Small intestine (tissue), 7 donors: ENCODE results near the gene IGF2R. TPM values are rescaled to one million over a fixed set of nuclear protein-coding genes. Genes with fewer than 3 reads are reported as not detected.

Experiments used
- DNase-seq, 2 donors: peaks; one replicate each; pipeline versions ENCODE4 v3.0.0 to v3.0.0-alpha.2; 2013
- FAIRE-seq: peaks from 2 replicates; lab custom pipeline; 2012; peaks lifted over from hg19 to GRCh38; lab: Jason Lieb, UNC
- H3K27ac ChIP-seq, 3 donors: one replicate each; pipeline ENCODE4 v1.5.1; 2013; ENCODE audit warnings: low read length in 2 of 3, mild to moderate bottlenecking in 2 of 3, control low read depth in 1 of 3, inconsistent platforms in 1 of 3, low read depth in 1 of 3, moderate library complexity in 1 of 3
- H3K27me3 ChIP-seq, 3 donors: one replicate each; pipeline ENCODE4 v1.6.1; 2013; ENCODE audit warnings: low read length in 3 of 3, inconsistent platforms in 1 of 3; ENCODE audit not compliant: control insufficient read depth in 3 of 3, insufficient read depth in 3 of 3
- H3K36me3 ChIP-seq, 3 donors: one replicate each; pipeline ENCODE4 v1.6.1; 2013; ENCODE audit warnings: low read length in 3 of 3, inconsistent platforms in 1 of 3, low read depth in 1 of 3, mild to moderate bottlenecking in 1 of 3, moderate library complexity in 1 of 3; ENCODE audit not compliant: control insufficient read depth in 3 of 3, insufficient read depth in 2 of 3
- H3K4me1 ChIP-seq, 3 donors: one replicate each; pipeline ENCODE4 v1.6.1; 2013; ENCODE audit warnings: low read length in 2 of 3, inconsistent platforms in 1 of 3, low read depth in 1 of 3, mild to moderate bottlenecking in 1 of 3, moderate library complexity in 1 of 3; ENCODE audit not compliant: control insufficient read depth in 3 of 3, insufficient read depth in 2 of 3
- H3K4me3 ChIP-seq, 3 donors: one replicate each; pipeline ENCODE4 v1.5.1; 2013; ENCODE audit warnings: low read length in 3 of 3, control low read depth in 1 of 3, inconsistent platforms in 1 of 3, low read depth in 1 of 3, mild to moderate bottlenecking in 1 of 3, moderate library complexity in 1 of 3
- H3K9me3 ChIP-seq, 2 donors: one replicate each; pipeline ENCODE4 v1.6.1; 2013; ENCODE audit warnings: low read depth in 1 of 2, low read length in 1 of 2; ENCODE audit not compliant: control insufficient read depth in 2 of 2, insufficient read depth in 1 of 2
- WGBS, 3 donors: extraction: QIAGEN DNeasy Blood & Tissue Kit; methylation state at CpG; one replicate each; pipeline ENCODE4 v1.1.7; 2013; 5-methylcytosine and 5-hydroxymethylcytosine counted together
- polyA plus RNA-seq, 4 donors: library from polyadenylated mRNA; stranded (reverse) in 3 of 4; unstranded in 1 of 4; fragments of 200-250 nt in 3 of 4; fragments of 120-200 nt in 1 of 4; gene quantifications; one replicate each; pipeline versions ENCODE4 v1.2.1 to v1.2.3, GENCODE V29; 2013
- donor health status: healthy with polysubstance abuse.
- donor health status: control.
- donor health status: control.
- donor health status: Bipolar disorder and iron deficiency.
- donor health status: healthy.

Gene IGF2R
- polyA plus RNA-seq, 4 donors, result 4.9 to 111 (median 14.7) TPM

DNA sequence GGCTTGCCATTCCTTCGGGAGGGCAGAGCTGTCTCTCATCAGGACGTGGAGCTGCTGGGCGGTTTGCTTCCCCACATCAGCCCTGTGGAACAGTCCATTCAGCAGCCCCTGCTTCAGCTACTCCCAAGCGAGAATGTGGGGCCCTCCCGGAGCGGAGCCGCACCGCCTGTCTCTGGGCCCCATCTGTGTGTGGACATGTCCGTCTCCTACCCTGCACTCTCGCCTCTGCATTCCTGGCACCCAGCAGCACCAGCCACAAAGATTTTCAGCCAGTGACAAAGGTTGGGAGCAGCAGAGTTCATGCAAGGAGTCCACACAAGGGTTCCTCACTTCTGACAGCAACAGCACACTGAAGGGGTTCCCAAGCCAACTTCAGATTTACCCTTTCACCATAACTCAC, 123.7 kb downstream of the IGF2R start:
- no peak for FAIRE-seq
- peak in 1 of 2 donors; percentile 31 for DNase-seq
- H3K4me1 ChIP-seq, result peaks cover 0 to 34% (median 0%) of the 10 kb centered on the region in 3 donors
- H3K27ac ChIP-seq, result peak overlapping the region in 1 of 3 donors; percentile 30
- no peaks in the 10 kb centered on the region for H3K27me3 ChIP-seq
- H3K36me3 ChIP-seq, result peaks cover 27 to 78% (median 33%) of the 10 kb centered on the region in 3 donors
- 68 to 83% (median 74%) methylated on average over 10 of the region's 10 CpGs for WGBS, 3 donors
- H3K9me3 ChIP-seq, result no peaks in the 10 kb centered on the region
- no peak overlapping the region for H3K4me3 ChIP-seq

- no peak for DNase-seq
- Histone ChIP-seq H3K9me3 (no peaks in the 10 kb centered on the region), H3K27me3 (no peaks in the 10 kb centered on the region), H3K36me3 (peaks cover 27 to 78% (median 38%) of the 10 kb centered on the region in 3 donors), H3K4me3 (no peak overlapping the region), H3K27ac (no peak overlapping the region), H3K4me1 (peaks cover 0 to 34% (median 0%) of the 10 kb centered on the region in 3 donors)
- WGBS, 3 donors, result 63 to 84% (median 76%) methylated on average over 7 of the region's 7 CpGs
- FAIRE-seq, result no peak
These were observed 124.2 kb downstream of the IGF2R start for GRCh38 chr6:160093061-160093460.

- Histone ChIP-seq H3K4me1 (peaks cover 0 to 32% (median 0%) of the 10 kb centered on the region in 3 donors), H3K4me3 (no peak overlapping the region), H3K36me3 (peaks cover 25 to 76% (median 35%) of the 10 kb centered on the region in 3 donors), H3K27ac (no peak overlapping the region), H3K27me3 (no peaks in the 10 kb centered on the region), H3K9me3 (no peaks in the 10 kb centered on the region)
- no peak for FAIRE-seq
- 91 to 94% (median 93%) methylated on average over 4 of the region's 4 CpGs for WGBS, 3 donors
- DNase-seq, result no peak
These were observed 125.1 kb downstream of the IGF2R start for GRCh38 chr6:160093946-160094345.

GRCh38 chr6:160095146-160095845, 126.4 kb downstream of the IGF2R start:
- no peak overlapping the region for H3K27ac ChIP-seq
- DNase-seq (no peak), FAIRE-seq (no peak)
- H3K4me3 ChIP-seq, result no peak overlapping the region
- H3K4me1 ChIP-seq, result peaks cover 0 to 23% (median 0%) of the 10 kb centered on the region in 3 donors
- H3K36me3 ChIP-seq, result peaks cover 17 to 73% (median 26%) of the 10 kb centered on the region in 3 donors
- H3K9me3 ChIP-seq, result no peaks in the 10 kb centered on the region
- no peaks in the 10 kb centered on the region for H3K27me3 ChIP-seq
- 92 to 96% (median 95%) methylated on average over 8 of the region's 8 CpGs for WGBS, 3 donors

DNA sequence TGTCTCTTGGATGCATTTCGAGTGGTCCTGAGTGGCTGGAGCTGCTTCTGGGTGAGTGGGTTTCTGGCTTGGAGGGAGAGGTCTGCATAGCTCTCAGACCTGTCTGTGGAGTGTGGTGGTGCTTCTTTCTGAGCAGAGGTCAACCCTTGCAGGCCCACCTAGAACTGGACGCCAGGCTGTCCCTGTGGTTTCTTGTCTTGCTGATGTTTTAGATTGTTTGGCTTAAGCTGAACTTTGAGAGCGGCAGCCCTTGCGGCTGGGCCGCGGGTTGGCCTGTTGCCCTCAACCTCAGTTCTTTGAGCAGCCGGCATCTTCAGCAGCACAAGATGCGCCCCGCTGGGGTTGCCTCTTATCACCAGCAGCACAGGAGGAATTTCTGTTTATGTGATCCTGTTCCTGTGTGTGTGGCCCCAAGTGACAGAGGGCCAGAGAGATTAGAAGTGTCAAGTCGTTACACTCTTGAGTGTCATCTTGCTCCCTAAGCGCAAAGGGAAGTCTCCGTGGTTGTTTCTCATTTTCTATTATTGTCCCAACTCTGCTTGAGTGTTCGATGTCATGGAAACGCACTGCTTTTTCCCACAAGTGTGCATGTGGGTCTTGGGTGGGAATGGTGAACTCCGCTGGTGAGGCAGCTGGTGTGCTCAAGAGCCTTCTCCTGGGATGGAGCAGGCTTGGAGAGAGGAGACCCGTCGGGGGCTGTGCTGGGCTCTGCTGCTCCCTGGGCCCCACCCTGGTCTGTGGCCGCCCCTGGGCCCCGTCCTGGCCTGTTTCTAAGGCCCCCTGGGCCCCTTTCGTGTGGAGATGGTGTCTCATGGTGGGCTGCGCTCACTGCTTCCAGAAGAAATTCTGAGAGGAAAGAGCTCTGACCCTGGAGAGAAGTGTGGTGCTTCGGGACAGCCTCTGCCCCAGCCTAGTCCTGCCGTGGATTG, 132.7 kb downstream of the IGF2R start:
- FAIRE-seq, result no peak
- 76 to 86% (median 77%) methylated on average over 23 of the region's 23 CpGs for WGBS, 3 donors
- peak overlapping the region in 1 of 3 donors; percentile 11 for H3K27ac ChIP-seq
- H3K4me3 ChIP-seq, result no peak overlapping the region
- DNase-seq, result peak in 1 of 2 donors; percentile 17
- no peaks in the 10 kb centered on the region for H3K27me3 ChIP-seq
- peaks cover 23 to 76% (median 31%) of the 10 kb centered on the region in 3 donors for H3K36me3 ChIP-seq
- no peaks in the 10 kb centered on the region for H3K9me3 ChIP-seq
- no peaks in the 10 kb centered on the region for H3K4me1 ChIP-seq

DNA sequence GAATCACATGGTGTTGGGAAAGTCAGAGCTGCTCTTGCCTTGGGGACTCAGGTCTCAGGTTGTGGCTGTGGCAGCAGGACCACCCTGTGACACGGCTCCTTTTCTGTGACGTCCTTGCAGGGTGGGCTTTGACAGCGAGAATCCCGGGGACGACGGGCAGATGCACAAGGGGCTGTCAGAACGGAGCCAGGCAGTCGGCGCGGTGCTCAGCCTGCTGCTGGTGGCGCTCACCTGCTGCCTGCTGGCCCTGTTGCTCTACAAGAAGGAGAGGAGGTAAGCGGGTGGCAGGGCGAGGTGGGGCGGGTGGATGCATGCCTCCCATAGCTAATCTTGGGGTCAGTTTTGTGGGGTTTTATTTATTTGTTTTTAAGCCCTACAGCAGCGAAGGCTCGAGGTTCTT, 133.5 kb downstream of the IGF2R start:
- H3K27me3 ChIP-seq, result no peaks in the 10 kb centered on the region
- no peaks in the 10 kb centered on the region for H3K4me1 ChIP-seq
- peaks cover 20 to 71% (median 27%) of the 10 kb centered on the region in 3 donors for H3K36me3 ChIP-seq
- DNase-seq (no peak), FAIRE-seq (no peak)
- H3K9me3 ChIP-seq, result no peaks in the 10 kb centered on the region
- 92 to 98% (median 96%) methylated on average over 16 of the region's 16 CpGs for WGBS, 3 donors
- no peak overlapping the region for H3K27ac ChIP-seq
- H3K4me3 ChIP-seq, result no peak overlapping the region

GRCh38 chr6:160102956-160103824, 134.3 kb downstream of the IGF2R start:
- WGBS, 3 donors, result 75 to 84% (median 84%) methylated on average over 14 of the region's 14 CpGs
- H3K36me3 ChIP-seq, result peaks cover 14 to 69% (median 27%) of the 10 kb centered on the region in 3 donors
- H3K27ac ChIP-seq, result no peak overlapping the region
- no peak overlapping the region for H3K4me3 ChIP-seq
- FAIRE-seq (no peak), DNase-seq (peak; percentile 40 to 46)
- H3K9me3 ChIP-seq, result no peaks in the 10 kb centered on the region
- no peaks in the 10 kb centered on the region for H3K27me3 ChIP-seq
- H3K4me1 ChIP-seq, result no peaks in the 10 kb centered on the region

- Histone ChIP-seq H3K36me3 (peaks cover 14 to 67% (median 27%) of the 10 kb centered on the region in 3 donors), H3K27ac (no peak overlapping the region), H3K9me3 (no peaks in the 10 kb centered on the region), H3K27me3 (no peaks in the 10 kb centered on the region), H3K4me1 (no peaks in the 10 kb centered on the region), H3K4me3 (no peak overlapping the region)
- 88 to 95% (median 90%) methylated on average over 7 of the region's 7 CpGs for WGBS, 3 donors
- no peak for FAIRE-seq
- no peak for DNase-seq
These were observed 134.9 kb downstream of the IGF2R start for GRCh38 chr6:160103825-160104100.
